Fibroblast of lung (primary cell): ENCODE data around the gene ABCB9. TPM values are rescaled to one million over a fixed set of nuclear protein-coding genes. Genes with fewer than 3 reads are reported as not detected.
"Not testable (repeated sequence)": the region's sequence is repeated elsewhere in the genome, so short reads cannot be mapped to it uniquely, and the experiment has no call there.

Experiments used
- DNase-seq, 2 donors: peaks; one replicate each; pipeline versions ENCODE4 v3.0.0 to v3.0.0-alpha.2; 2010; ENCODE audit warnings: low read depth in 2 of 2
- H2AFZ ChIP-seq: 2 replicates; pipeline ENCODE4 v1.5.1; 2012; ENCODE audit warnings: low read length, control low read depth, inconsistent platforms
- H3K27ac ChIP-seq: 2 replicates; pipeline ENCODE4 v1.5.1; 2011; ENCODE audit warnings: low read length, control low read depth; ENCODE audit not compliant: insufficient read depth
- H3K27me3 ChIP-seq: 2 replicates; pipeline ENCODE4 v1.5.1; 2011; ENCODE audit warnings: mild to moderate bottlenecking, low read length; ENCODE audit not compliant: control insufficient read depth, insufficient read depth
- H3K36me3 ChIP-seq: 2 replicates; pipeline ENCODE4 v1.5.1; 2011; ENCODE audit warnings: low read length; ENCODE audit not compliant: control insufficient read depth, insufficient read depth
- H3K4me1 ChIP-seq: 2 replicates; pipeline ENCODE4 v1.5.1; 2011; ENCODE audit warnings: low read length; ENCODE audit not compliant: control insufficient read depth, insufficient read depth; ENCODE audit errors: extremely low read depth
- H3K4me2 ChIP-seq: 2 replicates; pipeline ENCODE4 v1.5.1; 2011; ENCODE audit warnings: low read length, control low read depth; ENCODE audit not compliant: insufficient read depth; ENCODE audit errors: extremely low read depth
- H3K4me3 ChIP-seq, 4 experiments: fragments of 200-600 bp in 1 of 4; sonication (generic) in 1 of 4; replicated peaks in 1 of 4; 2 replicates each; pipeline ENCODE4 v1.5.1; 2011 to 2016; ENCODE audit warnings: low read length in 4 of 4, low read depth in 3 of 4, mild to moderate bottlenecking in 3 of 4, control low read depth in 2 of 4, inconsistent platforms in 1 of 4, mixed read lengths in 1 of 4; ENCODE audit not compliant: insufficient read depth in 1 of 4; ENCODE audit errors: control extremely low read depth in 1 of 4
- H3K79me2 ChIP-seq: 2 replicates; pipeline ENCODE4 v1.5.1; 2012; ENCODE audit warnings: mild to moderate bottlenecking, low read length, inconsistent platforms; ENCODE audit not compliant: control insufficient read depth, insufficient read depth
- H3K9ac ChIP-seq: 2 replicates; pipeline ENCODE4 v1.5.1; 2011; ENCODE audit warnings: mild to moderate bottlenecking, low read length, control low read depth; ENCODE audit not compliant: insufficient read depth
- H3K9me3 ChIP-seq: 2 replicates; pipeline ENCODE4 v1.5.1; 2012; ENCODE audit warnings: low read depth, low read length; ENCODE audit not compliant: control insufficient read depth, insufficient read depth
- H4K20me1 ChIP-seq: 2 replicates; pipeline ENCODE4 v1.5.1; 2011; ENCODE audit warnings: low read length; ENCODE audit not compliant: control insufficient read depth, insufficient read depth; ENCODE audit errors: extremely low read depth
- CTCF ChIP-seq, 2 donors: IDR thresholded peaks in 1 of 2; conservative IDR thresholded peaks in 1 of 2; 1 replicate in 1 of 2; 2 replicates in 1 of 2; pipeline ENCODE4 v1.5.1; 2011 to 2012; ENCODE audit warnings: low read length in 2 of 2, control low read depth in 1 of 2, inconsistent platforms in 1 of 2, low read depth in 1 of 2, mild to moderate bottlenecking in 1 of 2
- EZH2 ChIP-seq: IDR thresholded peaks from 2 replicates; pipeline ENCODE4 v1.5.1; 2012; ENCODE audit warnings: low read length, control low read depth, mild to moderate bottlenecking; ENCODE audit errors: missing control alignments
- polyA plus RNA-seq, 2 donors: library from polyadenylated mRNA; depleted of rRNA in 1 of 2; stranded (reverse) in 1 of 2; unstranded in 1 of 2; fragments of >200 nt; gene quantifications; 2 replicates each; pipeline ENCODE4 v1.2.1, GENCODE V29; 2011 to 2012; ENCODE audit warnings: missing spikeins in 1 of 2
- total RNA-seq: library from RNA; depleted of rRNA; stranded (reverse); fragments of >200 nt; gene quantifications from 2 replicates; pipeline ENCODE4 v1.2.1, GENCODE V29; 2014

Gene ABCB9
- total and polyA plus RNA-seq, 2 donors (not counting 1 experiment from before 2014, with no cell fraction given), result 3.8 to 6.3 TPM

- Histone ChIP-seq H3K4me3 (no peak overlapping the region), H4K20me1 (no peaks in the 10 kb centered on the region), H3K36me3 (no peaks in the 10 kb centered on the region), H3K9me3 (no peaks in the 10 kb centered on the region), H3K9ac (no peak overlapping the region), H3K79me2 (no peaks in the 10 kb centered on the region), H2AFZ (no peak overlapping the region), H3K27me3 (no peaks in the 10 kb centered on the region), H3K4me2 (no peak overlapping the region), H3K4me1 (peaks cover 27% of the 10 kb centered on the region), H3K27ac (no peak overlapping the region)
- no peak for TF ChIP-seq EZH2
- DNase-seq, result peak in 1 of 2 donors; percentile 16
These were observed 23.1 kb downstream of the ABCB9 start for GRCh38 chr12:122943196-122943595.

GRCh38 chr12:122942637-122943036, 23.6 kb downstream of the ABCB9 start:
- H4K20me1 ChIP-seq, result no peaks in the 10 kb centered on the region
- no peaks in the 10 kb centered on the region for H3K27me3 ChIP-seq
- H3K4me3 ChIP-seq, result no peak overlapping the region
- no peaks in the 10 kb centered on the region for H3K36me3 ChIP-seq
- H3K4me2 ChIP-seq, result no peak overlapping the region
- peak; percentile 20 to 43 for DNase-seq
- H3K9ac ChIP-seq, result no peak overlapping the region
- no peak overlapping the region for H2AFZ ChIP-seq
- no peaks in the 10 kb centered on the region for H3K9me3 ChIP-seq
- H3K79me2 ChIP-seq, result no peaks in the 10 kb centered on the region
- H3K4me1 ChIP-seq, result peaks cover 27% of the 10 kb centered on the region
- TF ChIP-seq CTCF (conservative IDR thresholded peaks at IDR 0.05 in 1 of 2, IDR thresholded peaks at IDR 0.05 in 1 of 2; ENCODE audit: low read depth in 1 of 2, low read length in 2 of 2) (no peak), EZH2 (no peak)
- H3K27ac ChIP-seq, result no peak overlapping the region

- not testable (repeated sequence) for H3K9ac ChIP-seq, H3K9me3 ChIP-seq, H3K36me3 ChIP-seq, H2AFZ ChIP-seq, H3K4me2 ChIP-seq, H3K27ac ChIP-seq, H3K4me3 ChIP-seq, H4K20me1 ChIP-seq, H3K27me3 ChIP-seq, H3K79me2 ChIP-seq
- DNase-seq, result peak; percentile 25 to 78
- H3K4me1 ChIP-seq, result peaks cover 18% of the 10 kb centered on the region
These were observed 24.9 kb downstream of the ABCB9 start for GRCh38 chr12:122941351-122941750.

GRCh38 chr12:122939125-122939524, 27.1 kb downstream of the ABCB9 start:
- H4K20me1 ChIP-seq, result no peaks in the 10 kb centered on the region
- no peaks in the 10 kb centered on the region for H3K9me3 ChIP-seq
- no peak overlapping the region for H3K4me3 ChIP-seq
- no peak overlapping the region for H3K9ac ChIP-seq
- H3K4me2 ChIP-seq, result no peak overlapping the region
- H3K79me2 ChIP-seq, result no peaks in the 10 kb centered on the region
- H3K36me3 ChIP-seq, result no peaks in the 10 kb centered on the region
- TF ChIP-seq CTCF (conservative IDR thresholded peaks at IDR 0.05 in 1 of 2, IDR thresholded peaks at IDR 0.05 in 1 of 2; ENCODE audit: low read depth in 1 of 2, low read length in 2 of 2), result no peak
- no peak for TF ChIP-seq EZH2
- no peak overlapping the region for H2AFZ ChIP-seq
- no peaks in the 10 kb centered on the region for H3K27me3 ChIP-seq
- peaks cover 5% of the 10 kb centered on the region for H3K4me1 ChIP-seq
- DNase-seq, result no peak
- no peak overlapping the region for H3K27ac ChIP-seq
